ENCODE results near the gene TOM1L2.

TOM1L2 gene

GRCh38 chr17:17847118-17847689 is 125.0 kb downstream of the TOM1L2 start:
- H3K9ac ChIP-seq (ENCODE audit: low read depth, low read length) = no peak overlapping the region
- no peak overlapping the region for H3K4me3 ChIP-seq (ENCODE audit: low read length)
- no peak overlapping the region for H3K4me2 ChIP-seq (ENCODE audit: low read length)
- peaks cover 21% of the 10 kb centered on the region for H3K4me1 ChIP-seq (ENCODE audit: control insufficient read depth, insufficient read depth, low read length)
- no peaks in the 10 kb centered on the region for H3K27me3 ChIP-seq (ENCODE audit: control insufficient read depth, insufficient read depth, low read length)
- H3K36me3 ChIP-seq (ENCODE audit: insufficient read depth, low read length) = peaks cover 37% of the 10 kb centered on the region
- H3K9me3 ChIP-seq (replicated peaks; ENCODE audit: low read length) = no peaks in the 10 kb centered on the region

- H3K4me3 ChIP-seq (ENCODE audit: low read length) = no peak overlapping the region
- peaks cover 21% of the 10 kb centered on the region for H3K4me1 ChIP-seq (ENCODE audit: control insufficient read depth, insufficient read depth, low read length)
- H3K4me2 ChIP-seq (ENCODE audit: low read length) = no peak overlapping the region
- no peak overlapping the region for H3K9ac ChIP-seq (ENCODE audit: low read depth, low read length)
- H3K36me3 ChIP-seq (ENCODE audit: insufficient read depth, low read length) = peaks cover 32% of the 10 kb centered on the region
- H3K27me3 ChIP-seq (ENCODE audit: control insufficient read depth, insufficient read depth, low read length) = no peaks in the 10 kb centered on the region
- H3K9me3 ChIP-seq (replicated peaks; ENCODE audit: low read length) = no peaks in the 10 kb centered on the region
Measured at GRCh38 chr17:17846645-17847044, 125.6 kb downstream of the TOM1L2 start.

- Histone ChIP-seq H3K4me2 (ENCODE audit: low read length) (no peak overlapping the region), H3K9me3 (replicated peaks; ENCODE audit: low read length) (no peaks in the 10 kb centered on the region), H3K4me1 (ENCODE audit: control insufficient read depth, insufficient read depth, low read length) (peaks cover 26% of the 10 kb centered on the region), H3K27me3 (ENCODE audit: control insufficient read depth, insufficient read depth, low read length) (no peaks in the 10 kb centered on the region), H3K9ac (ENCODE audit: low read depth, low read length) (no peak overlapping the region), H3K4me3 (ENCODE audit: low read length) (no peak overlapping the region), H3K36me3 (ENCODE audit: insufficient read depth, low read length) (peaks cover 28% of the 10 kb centered on the region)
Measured at GRCh38 chr17:17846003-17846402, 126.2 kb downstream of the TOM1L2 start.

- Histone ChIP-seq H3K9me3 (replicated peaks; ENCODE audit: low read length) (no peaks in the 10 kb centered on the region), H3K36me3 (ENCODE audit: insufficient read depth, low read length) (peaks cover 23% of the 10 kb centered on the region), H3K9ac (ENCODE audit: low read depth, low read length) (no peak overlapping the region), H3K4me2 (ENCODE audit: low read length) (no peak overlapping the region), H3K4me3 (ENCODE audit: low read length) (no peak overlapping the region), H3K4me1 (ENCODE audit: control insufficient read depth, insufficient read depth, low read length) (peaks cover 26% of the 10 kb centered on the region), H3K27me3 (ENCODE audit: control insufficient read depth, insufficient read depth, low read length) (no peaks in the 10 kb centered on the region)
Measured at GRCh38 chr17:17845046-17845775, 127.0 kb downstream of the TOM1L2 start.

GRCh38 chr17:17844500-17844899 is 127.7 kb downstream of the TOM1L2 start:
- no peaks in the 10 kb centered on the region for H3K27me3 ChIP-seq (ENCODE audit: control insufficient read depth, insufficient read depth, low read length)
- peaks cover 23% of the 10 kb centered on the region for H3K4me1 ChIP-seq (ENCODE audit: control insufficient read depth, insufficient read depth, low read length)
- H3K36me3 ChIP-seq (ENCODE audit: insufficient read depth, low read length) = peaks cover 23% of the 10 kb centered on the region
- no peak overlapping the region for H3K4me2 ChIP-seq (ENCODE audit: low read length)
- H3K4me3 ChIP-seq (ENCODE audit: low read length) = no peak overlapping the region
- H3K9ac ChIP-seq (ENCODE audit: low read depth, low read length) = no peak overlapping the region
- H3K9me3 ChIP-seq (replicated peaks; ENCODE audit: low read length) = no peaks in the 10 kb centered on the region

- peaks cover 23% of the 10 kb centered on the region for H3K4me1 ChIP-seq (ENCODE audit: control insufficient read depth, insufficient read depth, low read length)
- peaks cover 23% of the 10 kb centered on the region for H3K36me3 ChIP-seq (ENCODE audit: insufficient read depth, low read length)
- no peak overlapping the region for H3K4me2 ChIP-seq (ENCODE audit: low read length)
- H3K4me3 ChIP-seq (ENCODE audit: low read length) = no peak overlapping the region
- no peaks in the 10 kb centered on the region for H3K9me3 ChIP-seq (replicated peaks; ENCODE audit: low read length)
- no peak overlapping the region for H3K9ac ChIP-seq (ENCODE audit: low read depth, low read length)
- no peaks in the 10 kb centered on the region for H3K27me3 ChIP-seq (ENCODE audit: control insufficient read depth, insufficient read depth, low read length)
Measured at GRCh38 chr17:17844079-17844478, 128.1 kb downstream of the TOM1L2 start.

GRCh38 chr17:17843096-17843495 is 129.1 kb downstream of the TOM1L2 start:
- Histone ChIP-seq H3K27me3 (ENCODE audit: control insufficient read depth, insufficient read depth, low read length) (no peaks in the 10 kb centered on the region), H3K36me3 (ENCODE audit: insufficient read depth, low read length) (peaks cover 23% of the 10 kb centered on the region), H3K4me2 (ENCODE audit: low read length) (no peak overlapping the region), H3K4me3 (ENCODE audit: low read length) (no peak overlapping the region), H3K4me1 (ENCODE audit: control insufficient read depth, insufficient read depth, low read length) (peaks cover 25% of the 10 kb centered on the region), H3K9ac (ENCODE audit: low read depth, low read length) (no peak overlapping the region), H3K9me3 (replicated peaks; ENCODE audit: low read length) (no peaks in the 10 kb centered on the region)

GRCh38 chr17:17842111-17842876 is 129.9 kb downstream of the TOM1L2 start:
- Histone ChIP-seq H3K4me3 (ENCODE audit: low read length) (no peak overlapping the region), H3K4me2 (ENCODE audit: low read length) (no peak overlapping the region), H3K9ac (ENCODE audit: low read depth, low read length) (no peak overlapping the region), H3K9me3 (replicated peaks; ENCODE audit: low read length) (no peaks in the 10 kb centered on the region), H3K27me3 (ENCODE audit: control insufficient read depth, insufficient read depth, low read length) (no peaks in the 10 kb centered on the region), H3K4me1 (ENCODE audit: control insufficient read depth, insufficient read depth, low read length) (peaks cover 33% of the 10 kb centered on the region), H3K36me3 (ENCODE audit: insufficient read depth, low read length) (peaks cover 18% of the 10 kb centered on the region)

- H3K4me1 ChIP-seq (ENCODE audit: control insufficient read depth, insufficient read depth, low read length) = peaks cover 38% of the 10 kb centered on the region
- H3K27me3 ChIP-seq (ENCODE audit: control insufficient read depth, insufficient read depth, low read length) = no peaks in the 10 kb centered on the region
Measured at GRCh38 chr17:17841601-17842025, 130.6 kb downstream of the TOM1L2 start.

GRCh38 chr17:17840751-17841591 is 131.2 kb downstream of the TOM1L2 start:
- H3K4me3 ChIP-seq (ENCODE audit: low read length) = peak overlapping the region; percentile 72
- peaks cover 5% of the 10 kb centered on the region for H3K36me3 ChIP-seq (ENCODE audit: insufficient read depth, low read length)
- H3K4me2 ChIP-seq (ENCODE audit: low read length) = peak overlapping the region; percentile 93
- H3K9ac ChIP-seq (ENCODE audit: low read depth, low read length) = no peak overlapping the region
- H3K27me3 ChIP-seq (ENCODE audit: control insufficient read depth, insufficient read depth, low read length) = no peaks in the 10 kb centered on the region
- H3K9me3 ChIP-seq (replicated peaks; ENCODE audit: low read length) = no peaks in the 10 kb centered on the region
- peaks cover 39% of the 10 kb centered on the region for H3K4me1 ChIP-seq (ENCODE audit: control insufficient read depth, insufficient read depth, low read length)

More at GRCh38 chr17:17841601-17842025, 130.6 kb downstream of the TOM1L2 start:
- Histone ChIP-seq H3K4me2 (ENCODE audit: low read length) (no peak overlapping the region), H3K36me3 (ENCODE audit: insufficient read depth, low read length) (peaks cover 12% of the 10 kb centered on the region), H3K4me3 (ENCODE audit: low read length) (no peak overlapping the region), H3K9ac (ENCODE audit: low read depth, low read length) (no peak overlapping the region), H3K9me3 (replicated peaks; ENCODE audit: low read length) (no peaks in the 10 kb centered on the region)

Data from skeletal muscle satellite cell (primary cell).